GM23248 (cell line): ENCODE results near the gene VASH1. TPM values are rescaled to one million over a fixed set of nuclear protein-coding genes. Genes with fewer than 3 reads are reported as not detected.

ENCODE experiments used
- DNase-seq: peaks from one replicate; pipeline ENCODE4 v3.0.0-alpha.2; 2015
- H2AFZ ChIP-seq: fragments of 200-600 bp; sonication (generic); 2 replicates; pipeline ENCODE4 v1.6.1; 2016; ENCODE audit warnings: antibody characterized with exemption
- H3F3A ChIP-seq: fragments of 200-600 bp; sonication (generic); 2 replicates; pipeline ENCODE4 v1.6.1; 2016; ENCODE audit warnings: mild to moderate bottlenecking, antibody characterized with exemption, mixed run types; ENCODE audit not compliant: insufficient read depth
- H3K27ac ChIP-seq: fragments of 200-600 bp; sonication (generic); 2 replicates; pipeline ENCODE4 v1.5.1; 2016; ENCODE audit warnings: mild to moderate bottlenecking
- H3K27me3 ChIP-seq: fragments of 200-600 bp; sonication (generic); replicated peaks from 2 replicates; pipeline ENCODE4 v1.6.1; 2016; ENCODE audit warnings: mild to moderate bottlenecking; ENCODE audit not compliant: insufficient read depth
- H3K36me3 ChIP-seq: fragments of 200-600 bp; sonication (generic); 2 replicates; pipeline ENCODE4 v1.6.1; 2016; ENCODE audit warnings: low read depth, mild to moderate bottlenecking
- H3K4me1 ChIP-seq: fragments of 200-600 bp; sonication (generic); 2 replicates; pipeline ENCODE4 v1.6.1; 2016; ENCODE audit warnings: mild to moderate bottlenecking; ENCODE audit not compliant: insufficient read depth
- H3K4me2 ChIP-seq: fragments of 200-600 bp; sonication (generic); one replicate; pipeline ENCODE4 v1.6.1; 2016; ENCODE audit warnings: mild to moderate bottlenecking; ENCODE audit not compliant: unreplicated experiment
- H3K4me3 ChIP-seq: fragments of 200-600 bp; sonication (generic); 2 replicates; pipeline ENCODE4 v1.5.1; 2016; ENCODE audit warnings: mild to moderate bottlenecking
- H3K79me2 ChIP-seq: fragments of 200-600 bp; sonication (generic); 2 replicates; pipeline ENCODE4 v1.6.1; 2016; ENCODE audit warnings: mild to moderate bottlenecking; ENCODE audit not compliant: insufficient read depth
- H3K9ac ChIP-seq: fragments of 200-600 bp; sonication (generic); 2 replicates; pipeline ENCODE4 v1.6.1; 2016; ENCODE audit warnings: mild to moderate bottlenecking
- H3K9me2 ChIP-seq: fragments of 200-600 bp; sonication (generic); 2 replicates; pipeline ENCODE4 v1.6.1; 2016; ENCODE audit warnings: mixed run types, mild to moderate bottlenecking, moderate library complexity; ENCODE audit not compliant: insufficient read depth
- H3K9me3 ChIP-seq: fragments of 200-600 bp; sonication (generic); one replicate; pipeline ENCODE4 v1.6.1; 2017; ENCODE audit warnings: low read depth
- H4K20me1 ChIP-seq: fragments of 200-600 bp; sonication (generic); 2 replicates; pipeline ENCODE4 v1.6.0; 2016; ENCODE audit not compliant: insufficient read depth
- EZH2 ChIP-seq: fragments of 200-600 bp; sonication (generic); IDR thresholded peaks from 2 replicates; pipeline ENCODE4 v1.6.1; 2018; ENCODE audit warnings: antibody characterized with exemption, mild to moderate bottlenecking; ENCODE audit not compliant: insufficient read depth, poor library complexity, severe bottlenecking
- EZH2phosphoT487 ChIP-seq: fragments of 200-600 bp; sonication (generic); IDR thresholded peaks from 2 replicates; pipeline ENCODE4 v1.6.1; 2018; ENCODE audit warnings: antibody characterized with exemption, moderate library complexity, mild to moderate bottlenecking, low read depth; ENCODE audit not compliant: insufficient read depth
- WGBS, 2 experiments: methylation state at CpG; one replicate each; pipeline ENCODE4 v1.1.6; 2015 to 2017; ENCODE audit warnings: low lambda C conversion rate in 2 of 2, low coverage in 1 of 2; ENCODE audit errors: missing lambda C conversion rate in 2 of 2; 5-methylcytosine and 5-hydroxymethylcytosine counted together
- in situ Hi-C: fragments of 300-500 bp; cut with MboI; formaldehyde crosslinking; loops from 2 replicates; pipeline ENCODE4 v1.15.0; 2020
- polyA plus RNA-seq: library from polyadenylated mRNA; unstranded; fragments of >200 nt; fragmentation: Nextera tagmentation; extraction: Ambion mirVana; gene quantifications from 2 replicates; pipeline ENCODE4 v1.2.1, GENCODE V29; 2016
- total RNA-seq: library from RNA; depleted of rRNA; stranded (reverse); fragments of >200 nt; shearing (Covaris generic); gene quantifications from 2 replicates; pipeline ENCODE4 v1.2.3, GENCODE V29; 2014

The VASH1 gene
- total and polyA plus RNA-seq, 2 experiments from 2014 or later = 2.2 to 2.6 TPM

DNA sequence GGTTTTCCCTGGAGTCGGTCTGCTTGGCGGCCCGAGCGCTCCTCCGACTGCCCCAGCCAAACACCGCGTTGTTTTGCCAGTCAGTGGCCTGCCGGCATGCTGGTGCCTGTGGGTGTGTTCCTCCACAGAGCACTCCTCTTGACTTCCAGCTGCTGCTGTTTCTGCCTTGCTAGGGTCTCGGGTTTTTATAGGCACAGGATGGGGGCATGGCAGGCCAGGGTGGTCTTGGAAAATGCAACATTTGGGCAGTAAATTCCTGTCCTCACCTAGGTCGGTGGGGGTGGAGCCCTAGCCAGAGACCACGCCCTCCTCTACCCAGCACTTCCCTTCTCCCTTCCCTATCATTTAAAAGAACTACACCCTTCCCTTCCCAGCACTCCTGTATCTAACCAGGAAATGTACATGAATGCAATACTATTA lies 34.7 kb upstream of the VASH1 start:
- Histone ChIP-seq H3K36me3 (no peaks in the 10 kb centered on the region), H3F3A (no peaks in the 10 kb centered on the region), H3K79me2 (no peaks in the 10 kb centered on the region), H3K27me3 (peaks cover 31% of the 10 kb centered on the region; the same call in 1 of the 2 replicates), H3K4me3 (no peak overlapping the region), H3K9ac (no peak overlapping the region), H2AFZ (no peak overlapping the region), H3K4me2 (no peak overlapping the region), H4K20me1 (no peaks in the 10 kb centered on the region), H3K4me1 (no peaks in the 10 kb centered on the region), H3K9me3 (no peaks in the 10 kb centered on the region), H3K9me2 (no peaks in the 10 kb centered on the region), H3K27ac (no peak overlapping the region)
- TF ChIP-seq EZH2 (no peak), EZH2phosphoT487 (no peak)
- 10 to 16% methylated on average over 11 of the region's 11 CpGs for WGBS, 2 experiments
- in situ Hi-C loops = no loop called here
- no peak for DNase-seq

- no peak overlapping the region for H3K27ac ChIP-seq
- no peaks in the 10 kb centered on the region for H3K79me2 ChIP-seq
- no peaks in the 10 kb centered on the region for H3K9me3 ChIP-seq
- H3K4me3 ChIP-seq = no peak overlapping the region
- H3K27me3 ChIP-seq = peaks cover 31% of the 10 kb centered on the region; the same call in 1 of the 2 replicates
- H2AFZ ChIP-seq = no peak overlapping the region
- TF ChIP-seq EZH2 (no peak), EZH2phosphoT487 (no peak)
- 22 to 26% methylated on average over 4 of the region's 4 CpGs for WGBS, 2 experiments
- no peaks in the 10 kb centered on the region for H4K20me1 ChIP-seq
- in situ Hi-C loops = no loop called here
- H3K9me2 ChIP-seq = no peaks in the 10 kb centered on the region
- H3F3A ChIP-seq = no peaks in the 10 kb centered on the region
- no peaks in the 10 kb centered on the region for H3K4me1 ChIP-seq
- no peak overlapping the region for H3K9ac ChIP-seq
- no peaks in the 10 kb centered on the region for H3K36me3 ChIP-seq
- no peak overlapping the region for H3K4me2 ChIP-seq
- DNase-seq = no peak
These were observed 33.9 kb upstream of the VASH1 start for GRCh38 chr14:76727384-76727783.

- Histone ChIP-seq H2AFZ (no peak overlapping the region), H3K27me3 (peaks cover 31% of the 10 kb centered on the region; the same call in 1 of the 2 replicates), H3K9ac (no peak overlapping the region), H4K20me1 (no peaks in the 10 kb centered on the region), H3K9me3 (no peaks in the 10 kb centered on the region), H3K4me3 (no peak overlapping the region), H3K36me3 (no peaks in the 10 kb centered on the region), H3K4me2 (no peak overlapping the region), H3K9me2 (no peaks in the 10 kb centered on the region), H3F3A (no peaks in the 10 kb centered on the region), H3K4me1 (no peaks in the 10 kb centered on the region), H3K27ac (no peak overlapping the region), H3K79me2 (no peaks in the 10 kb centered on the region)
- 65 to 71% methylated on average over 1 of the region's 1 CpG for WGBS, 2 experiments
- in situ Hi-C loops = no loop called here
- DNase-seq = no peak
- no peak for TF ChIP-seq EZH2phosphoT487
- no peak for TF ChIP-seq EZH2
These were observed 33.4 kb upstream of the VASH1 start for GRCh38 chr14:76727901-76728300.

GRCh38 chr14:76729258-76729657 lies 32.0 kb upstream of the VASH1 start:
- Histone ChIP-seq H4K20me1 (no peaks in the 10 kb centered on the region), H2AFZ (no peak overlapping the region), H3F3A (no peaks in the 10 kb centered on the region), H3K4me2 (no peak overlapping the region), H3K4me3 (no peak overlapping the region), H3K36me3 (no peaks in the 10 kb centered on the region), H3K9ac (no peak overlapping the region), H3K4me1 (no peaks in the 10 kb centered on the region), H3K27ac (no peak overlapping the region), H3K79me2 (no peaks in the 10 kb centered on the region), H3K9me3 (no peaks in the 10 kb centered on the region), H3K27me3 (peaks cover 20% of the 10 kb centered on the region; the same call in 1 of the 2 replicates), H3K9me2 (no peaks in the 10 kb centered on the region)
- in situ Hi-C loops = no loop called here
- TF ChIP-seq EZH2 = no peak
- no peak for TF ChIP-seq EZH2phosphoT487
- 21 to 22% methylated on average over 2 of the region's 2 CpGs for WGBS, 2 experiments
- no peak for DNase-seq
